EL (cell line): ENCODE data around the gene NPIPB4.
"Not testable (repeated sequence)": the region's sequence is repeated elsewhere in the genome, so short reads cannot be mapped to it uniquely, and the experiment has no call there.

ENCODE experiments used
- DNase-seq: peaks from one replicate; pipeline ENCODE4 v3.0.0-alpha.2; 2016

The NPIPB4 gene

DNA sequence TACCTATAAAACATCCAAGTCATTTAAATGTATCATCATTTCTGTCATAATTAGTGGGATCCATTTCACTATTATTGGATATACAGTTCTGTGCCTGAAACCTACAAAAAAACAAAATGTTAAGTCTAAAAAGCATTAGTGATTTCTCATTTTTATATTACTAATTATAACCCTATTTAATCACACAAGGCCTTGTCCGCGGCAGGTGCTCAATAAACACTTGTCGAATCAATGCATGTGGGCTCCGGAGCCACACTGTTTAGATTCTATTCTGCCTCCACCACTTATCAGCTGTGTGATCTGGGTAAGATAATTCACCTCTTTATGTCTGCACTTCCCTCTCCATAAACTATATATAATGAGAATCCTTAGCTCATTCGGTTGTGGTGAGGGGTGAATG, at the start of gene NPIPB4:
NPIPB4 (minus strand) TSS at position 101 of the 400 bp plus-strand sequence. CDS start 378 bp downstream, outside the sequence.
- DNase-seq = not testable (repeated sequence)

GRCh38 chr16:21898998-21899397, 41.4 kb upstream of the NPIPB4 start:
- DNase-seq = not testable (repeated sequence)

DNA sequence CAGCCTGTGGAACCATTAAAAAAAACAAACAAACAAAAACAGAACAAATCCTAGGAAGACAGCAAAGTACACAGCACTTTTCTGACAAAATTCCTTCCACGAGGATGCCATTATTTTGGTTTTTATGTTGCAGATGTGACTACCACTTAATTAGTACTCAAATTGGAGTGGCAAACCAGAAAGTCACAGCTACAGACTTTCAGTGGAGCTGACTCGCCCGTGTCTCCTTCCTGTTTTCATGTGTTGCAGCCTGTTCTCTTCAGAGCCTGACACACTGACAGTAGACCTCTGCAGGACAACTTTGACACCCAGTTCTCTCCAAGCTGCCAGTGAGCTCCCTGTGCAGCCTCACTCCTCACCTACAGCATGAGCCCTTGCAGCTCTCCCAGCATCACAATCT, 24.4 kb upstream of the NPIPB4 start:
- DNase-seq = not testable (repeated sequence)

GRCh38 chr16:21837186-21837585, 20.4 kb downstream of the NPIPB4 start:
- DNase-seq = not testable (repeated sequence)

DNA sequence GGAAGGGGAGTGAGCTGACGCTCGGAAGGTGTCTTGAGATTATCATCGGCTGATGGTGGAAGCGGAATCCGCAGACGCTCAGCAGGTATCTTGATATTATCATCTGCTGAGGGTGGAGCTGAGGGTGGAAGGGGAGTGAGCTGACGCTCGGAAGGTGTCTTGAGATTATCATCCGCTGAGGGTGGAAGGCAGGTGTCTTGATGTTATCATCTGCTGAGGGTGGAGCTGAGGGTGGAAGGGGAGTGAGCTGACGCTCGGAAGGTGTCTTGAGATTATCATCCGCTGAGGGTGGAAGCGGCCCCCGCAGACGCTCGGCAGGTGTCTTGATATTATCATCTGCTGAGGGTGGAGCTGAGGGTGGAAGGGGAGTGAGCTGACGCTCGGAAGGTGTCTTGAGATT, 21.2 kb downstream of the NPIPB4 start:
- DNase-seq = not testable (repeated sequence)

DNA sequence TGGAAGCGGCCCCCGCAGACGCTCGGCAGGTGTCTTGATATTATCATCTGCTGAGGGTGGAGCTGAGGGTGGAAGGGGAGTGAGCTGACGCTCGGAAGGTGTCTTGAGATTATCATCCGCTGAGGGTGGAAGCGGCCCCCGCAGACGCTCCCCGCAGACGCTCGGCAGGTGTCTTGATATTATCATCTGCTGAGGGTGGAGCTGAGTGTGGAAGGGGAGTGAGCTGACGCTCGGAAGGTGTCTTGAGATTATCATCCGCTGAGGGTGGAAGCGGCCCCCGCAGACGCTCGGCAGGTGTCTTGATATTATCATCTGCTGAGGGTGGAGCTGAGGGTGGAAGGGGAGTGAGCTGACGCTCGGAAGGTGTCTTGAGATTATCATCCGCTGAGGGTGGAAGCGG, 21.8 kb downstream of the NPIPB4 start:
- DNase-seq = not testable (repeated sequence)

GRCh38 chr16:21834211-21834610, 23.3 kb downstream of the NPIPB4 start:
- not testable (repeated sequence) for DNase-seq

GRCh38 chr16:21829929-21830328, 27.6 kb downstream of the NPIPB4 start:
- DNase-seq = not testable (repeated sequence)

GRCh38 chr16:21826067-21826706, 31.4 kb downstream of the NPIPB4 start:
- not testable (repeated sequence) for DNase-seq

DNA sequence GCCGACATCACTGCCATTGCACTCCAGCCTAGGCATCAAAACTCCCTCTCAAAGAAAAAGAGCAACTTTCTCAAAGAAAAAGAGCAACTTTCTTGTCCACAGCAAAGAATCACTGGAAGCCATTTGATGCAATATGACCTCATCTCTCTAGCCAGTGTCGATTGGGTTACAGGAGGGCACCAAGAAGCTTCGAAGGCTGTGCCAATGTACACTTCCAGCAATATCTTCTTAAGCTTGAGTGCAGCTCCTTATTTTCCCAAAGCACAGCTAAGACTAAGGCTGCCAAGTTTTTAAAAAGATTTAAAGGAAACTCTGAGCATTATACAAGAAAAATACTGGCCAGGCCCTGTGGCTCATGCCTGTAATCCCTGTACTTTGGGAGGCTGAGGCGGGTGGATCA, 32.0 kb downstream of the NPIPB4 start:
- not testable (repeated sequence) for DNase-seq

DNA sequence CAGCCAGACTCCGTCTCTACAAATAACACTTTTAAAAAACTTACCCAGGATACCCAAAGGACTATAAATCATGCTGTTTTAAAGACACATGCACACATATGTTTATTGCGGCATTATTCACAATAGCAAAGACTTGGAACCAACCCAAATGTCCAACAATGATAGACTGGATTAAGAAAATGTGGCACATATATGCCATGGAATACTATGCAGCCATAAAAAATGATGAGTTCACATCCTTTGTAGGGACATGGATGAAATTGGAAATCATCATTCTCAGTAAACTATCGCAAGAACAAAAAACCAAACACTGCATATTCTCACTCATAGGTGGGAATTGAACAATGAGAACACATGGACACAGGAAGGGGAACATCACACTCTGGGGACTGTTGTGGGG, 34.3 kb downstream of the NPIPB4 start:
- DNase-seq = not testable (repeated sequence)

- DNase-seq = not testable (repeated sequence)
Measured at GRCh38 chr16:21820908-21821465, 36.6 kb downstream of the NPIPB4 start.

- peak; percentile 80 for DNase-seq
Measured at GRCh38 chr16:21820028-21820907, 37.3 kb downstream of the NPIPB4 start.

- not testable (repeated sequence) for DNase-seq
Measured at GRCh38 chr16:21819617-21820016, 37.9 kb downstream of the NPIPB4 start.

- not testable (repeated sequence) for DNase-seq
Measured at GRCh38 chr16:21817012-21817411, 40.5 kb downstream of the NPIPB4 start.

GRCh38 chr16:21815694-21816093, 41.9 kb downstream of the NPIPB4 start:
- not testable (repeated sequence) for DNase-seq

- not testable (repeated sequence) for DNase-seq
Measured at GRCh38 chr16:21802375-21802663, 55.2 kb downstream of the NPIPB4 start.

DNA sequence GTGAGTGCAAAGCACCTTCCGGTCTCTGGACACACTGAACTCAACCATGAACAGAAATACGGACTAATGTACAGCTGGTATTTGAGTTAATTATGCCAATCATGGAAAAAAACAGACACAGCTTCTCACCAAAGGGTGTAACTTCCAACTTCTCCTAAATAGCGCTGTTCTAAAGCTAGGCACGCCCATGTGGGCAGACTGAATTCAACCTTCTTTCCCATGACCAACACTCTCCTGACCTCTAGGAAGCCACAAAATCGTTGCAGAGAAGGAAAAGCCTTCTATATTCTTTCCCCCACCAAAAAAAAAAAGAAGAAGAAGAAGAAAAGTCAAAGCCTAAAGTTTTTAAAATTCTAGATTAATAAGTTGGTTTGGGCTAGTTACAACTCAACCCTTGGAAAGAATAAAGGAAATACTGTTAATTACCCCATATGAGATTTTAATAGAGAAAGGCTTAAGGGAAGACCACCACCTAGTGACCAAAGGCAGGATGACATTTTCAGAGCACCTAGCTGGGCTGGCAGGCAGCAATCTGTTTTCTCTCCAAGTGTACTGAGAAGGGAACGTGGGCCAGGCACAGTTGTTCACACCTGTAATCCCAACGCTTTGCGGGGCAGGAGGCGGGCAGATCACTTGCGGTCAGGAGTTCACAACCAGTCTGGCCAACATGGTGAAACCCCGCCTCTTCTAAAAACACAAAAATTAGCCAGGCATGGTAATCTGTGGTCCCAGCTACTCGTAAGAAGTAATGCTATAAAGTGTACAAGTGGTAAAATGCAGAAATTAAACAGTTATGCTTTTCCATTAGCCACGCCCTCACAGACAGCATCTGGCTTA, 55.8 kb downstream of the NPIPB4 start:
- peak; percentile 39 for DNase-seq

DNA sequence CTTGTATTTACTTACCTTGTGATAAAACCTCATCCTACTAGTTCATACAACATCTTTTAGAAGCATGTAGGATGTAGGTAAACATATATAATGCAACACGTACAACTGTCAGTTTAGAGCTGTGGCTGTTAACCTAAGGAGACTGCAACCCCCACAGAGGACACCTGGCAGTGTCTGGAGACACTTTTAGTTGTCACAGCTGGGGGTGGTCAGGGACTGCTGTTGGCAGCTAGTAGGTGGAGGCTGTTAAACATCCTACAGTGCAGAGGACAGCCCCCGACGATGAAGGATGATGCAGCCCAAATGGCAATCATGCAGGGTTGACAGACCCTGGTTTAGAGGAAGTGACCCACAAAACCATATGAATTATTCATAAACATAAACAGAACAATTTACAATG, 59.0 kb downstream of the NPIPB4 start:
- DNase-seq = not testable (repeated sequence)

- DNase-seq = not testable (repeated sequence)
Measured at GRCh38 chr16:21793310-21793709, 64.2 kb downstream of the NPIPB4 start.

GRCh38 chr16:21790506-21790905, 67.0 kb downstream of the NPIPB4 start:
- not testable (repeated sequence) for DNase-seq
